ENCODE data around the gene FGD6.
"Not testable (repeated sequence)": the region's sequence is repeated elsewhere in the genome, so short reads cannot be mapped to it uniquely, and the experiment has no call there.

Gene FGD6

GRCh38 chr12:95237315-95237714 lies 20.0 kb upstream of the FGD6 start:
- H2BK15ac ChIP-seq (ENCODE audit: low read length) = no peak overlapping the region
- no peak overlapping the region for H2AFZ ChIP-seq (ENCODE audit: low read length)
- no peaks in the 10 kb centered on the region for H3K27me3 ChIP-seq (ENCODE audit: control insufficient read depth in 3 of 3, insufficient read depth in 3 of 3, low read depth in 1 of 3, low read length in 3 of 3)
- no peaks in the 10 kb centered on the region for H3K4me1 ChIP-seq (ENCODE audit: control insufficient read depth in 2 of 2, insufficient read depth in 1 of 2, low read depth in 1 of 2, low read length in 2 of 2)
- no peak overlapping the region for H3K14ac ChIP-seq (ENCODE audit: low read length)
- H3K27ac ChIP-seq (replicated peaks; ENCODE audit: low read length) = no peak overlapping the region
- H3K9me3 ChIP-seq (replicated peaks in 1 of 2; ENCODE audit: control insufficient read depth in 2 of 2, insufficient read depth in 1 of 2, low read depth in 1 of 2, low read length in 2 of 2) = peaks cover 2 to 38% of the 10 kb centered on the region in 2 donors
- H3K36me3 ChIP-seq (replicated peaks in 1 of 2; ENCODE audit: control insufficient read depth in 2 of 2, insufficient read depth in 2 of 2, low read length in 2 of 2) = peaks cover under 1 to 42% of the 10 kb centered on the region in 2 donors
- H2BK5ac ChIP-seq (ENCODE audit: low read length) = no peak overlapping the region
- H4K91ac ChIP-seq (ENCODE audit: low read depth, low read length, poor library complexity) = no peak overlapping the region
- no peak overlapping the region for H2BK120ac ChIP-seq (ENCODE audit: low read depth, low read length)
- no CpG with 5 or more reads among the region's 1 CpG for WGBS, 2 donors (ENCODE audit: extremely low coverage in 2 of 2, insufficient read length in 2 of 2, insufficient replicate concordance in 1 of 2)
- H3K9ac ChIP-seq (ENCODE audit: low read depth, low read length, poor library complexity) = no peak overlapping the region
- no peak overlapping the region for H3K4me3 ChIP-seq (ENCODE audit: low read length in 2 of 2)
- no peak overlapping the region for H3K23ac ChIP-seq (ENCODE audit: low read depth, low read length, poor library complexity)
- H3K79me1 ChIP-seq (ENCODE audit: low read depth, low read length) = peaks cover 2% of the 10 kb centered on the region
- no peak overlapping the region for H3K18ac ChIP-seq (ENCODE audit: low read length)
- H2BK12ac ChIP-seq (ENCODE audit: low read length) = no peak overlapping the region
- no peak overlapping the region for H2AK5ac ChIP-seq (ENCODE audit: low read depth, low read length)
- no peak overlapping the region for H3K4me2 ChIP-seq (ENCODE audit: insufficient read depth, low read length, poor library complexity, severe bottlenecking)
- H3K4ac ChIP-seq (ENCODE audit: low read length) = no peak overlapping the region
- H4K8ac ChIP-seq (ENCODE audit: low read depth, low read length) = no peak overlapping the region
- DNase-seq (ENCODE audit: low spot score) = no peak

- peaks cover 0 to 34% of the 10 kb centered on the region in 2 donors for H3K36me3 ChIP-seq (replicated peaks in 1 of 2; ENCODE audit: control insufficient read depth in 2 of 2, insufficient read depth in 2 of 2, low read length in 2 of 2)
- H3K4ac ChIP-seq (ENCODE audit: low read length); H3K4me2 ChIP-seq (ENCODE audit: insufficient read depth, low read length, poor library complexity, severe bottlenecking); H2BK5ac ChIP-seq (ENCODE audit: low read length); H3K18ac ChIP-seq (ENCODE audit: low read length); H3K27ac ChIP-seq (replicated peaks; ENCODE audit: low read length); H4K8ac ChIP-seq (ENCODE audit: low read depth, low read length); H2BK120ac ChIP-seq (ENCODE audit: low read depth, low read length); H3K79me1 ChIP-seq (ENCODE audit: low read depth, low read length); H2AK5ac ChIP-seq (ENCODE audit: low read depth, low read length); DNase-seq (ENCODE audit: low spot score); H3K4me1 ChIP-seq (ENCODE audit: control insufficient read depth in 2 of 2, insufficient read depth in 1 of 2, low read depth in 1 of 2, low read length in 2 of 2); H3K4me3 ChIP-seq (ENCODE audit: low read length in 2 of 2); H3K14ac ChIP-seq (ENCODE audit: low read length); H4K91ac ChIP-seq (ENCODE audit: low read depth, low read length, poor library complexity); H2AFZ ChIP-seq (ENCODE audit: low read length); H2BK15ac ChIP-seq (ENCODE audit: low read length); H2BK12ac ChIP-seq (ENCODE audit: low read length); H3K9ac ChIP-seq (ENCODE audit: low read depth, low read length, poor library complexity); H3K23ac ChIP-seq (ENCODE audit: low read depth, low read length, poor library complexity); H3K27me3 ChIP-seq (ENCODE audit: control insufficient read depth in 3 of 3, insufficient read depth in 3 of 3, low read depth in 1 of 3, low read length in 3 of 3): not testable (repeated sequence)
- H3K9me3 ChIP-seq (replicated peaks in 1 of 2; ENCODE audit: control insufficient read depth in 2 of 2, insufficient read depth in 1 of 2, low read depth in 1 of 2, low read length in 2 of 2) = peaks cover 2 to 29% of the 10 kb centered on the region in 2 donors
- no CpG with 5 or more reads among the region's 31 CpGs for WGBS, 2 donors (ENCODE audit: extremely low coverage in 2 of 2, insufficient read length in 2 of 2, insufficient replicate concordance in 1 of 2)
Measured at GRCh38 chr12:95235621-95236020, 18.4 kb upstream of the FGD6 start.

GRCh38 chr12:95234187-95234586 lies 16.9 kb upstream of the FGD6 start:
- not testable (repeated sequence) for H3K4ac ChIP-seq (ENCODE audit: low read length); H2AFZ ChIP-seq (ENCODE audit: low read length); H3K23ac ChIP-seq (ENCODE audit: low read depth, low read length, poor library complexity)

GRCh38 chr12:95231190-95231589 lies 13.9 kb upstream of the FGD6 start:
- peaks cover 0 to 11% of the 10 kb centered on the region in 2 donors for H3K9me3 ChIP-seq (replicated peaks in 1 of 2; ENCODE audit: control insufficient read depth in 2 of 2, insufficient read depth in 1 of 2, low read depth in 1 of 2, low read length in 2 of 2)
- H3K14ac ChIP-seq (ENCODE audit: low read length) = no peak overlapping the region
- H2BK12ac ChIP-seq (ENCODE audit: low read length) = no peak overlapping the region
- no peak overlapping the region for H3K18ac ChIP-seq (ENCODE audit: low read length)
- H2AFZ ChIP-seq (ENCODE audit: low read length) = no peak overlapping the region
- no peak overlapping the region for H3K23ac ChIP-seq (ENCODE audit: low read depth, low read length, poor library complexity)
- no peak overlapping the region for H3K27ac ChIP-seq (replicated peaks; ENCODE audit: low read length)
- no peak overlapping the region for H2BK15ac ChIP-seq (ENCODE audit: low read length)
- no peaks in the 10 kb centered on the region for H3K4me1 ChIP-seq (ENCODE audit: control insufficient read depth in 2 of 2, insufficient read depth in 1 of 2, low read depth in 1 of 2, low read length in 2 of 2)
- no peak overlapping the region for H4K8ac ChIP-seq (ENCODE audit: low read depth, low read length)
- H3K36me3 ChIP-seq (replicated peaks in 1 of 2; ENCODE audit: control insufficient read depth in 2 of 2, insufficient read depth in 2 of 2, low read length in 2 of 2) = peaks cover 0 to 32% of the 10 kb centered on the region in 2 donors
- no peaks in the 10 kb centered on the region for H3K27me3 ChIP-seq (ENCODE audit: control insufficient read depth in 3 of 3, insufficient read depth in 3 of 3, low read depth in 1 of 3, low read length in 3 of 3)
- no peak overlapping the region for H2BK5ac ChIP-seq (ENCODE audit: low read length)
- H3K4me3 ChIP-seq (ENCODE audit: low read length in 2 of 2) = no peak overlapping the region
- no peak overlapping the region for H2AK5ac ChIP-seq (ENCODE audit: low read depth, low read length)
- H4K91ac ChIP-seq (ENCODE audit: low read depth, low read length, poor library complexity) = no peak overlapping the region
- H3K4me2 ChIP-seq (ENCODE audit: insufficient read depth, low read length, poor library complexity, severe bottlenecking) = no peak overlapping the region
- no peak for DNase-seq (ENCODE audit: low spot score)
- no peak overlapping the region for H3K4ac ChIP-seq (ENCODE audit: low read length)
- H3K9ac ChIP-seq (ENCODE audit: low read depth, low read length, poor library complexity) = no peak overlapping the region
- no CpG with 5 or more reads among the region's 2 CpGs for WGBS, 2 donors (ENCODE audit: extremely low coverage in 2 of 2, insufficient read length in 2 of 2, insufficient replicate concordance in 1 of 2)
- peaks cover 5% of the 10 kb centered on the region for H3K79me1 ChIP-seq (ENCODE audit: low read depth, low read length)
- no peak overlapping the region for H2BK120ac ChIP-seq (ENCODE audit: low read depth, low read length)

More at GRCh38 chr12:95234187-95234586, 16.9 kb upstream of the FGD6 start:
- not testable (repeated sequence) for H3K14ac ChIP-seq (ENCODE audit: low read length); H4K8ac ChIP-seq (ENCODE audit: low read depth, low read length); H2BK120ac ChIP-seq (ENCODE audit: low read depth, low read length); H3K18ac ChIP-seq (ENCODE audit: low read length); H3K27me3 ChIP-seq (ENCODE audit: control insufficient read depth in 3 of 3, insufficient read depth in 3 of 3, low read depth in 1 of 3, low read length in 3 of 3); H2BK15ac ChIP-seq (ENCODE audit: low read length); H2BK12ac ChIP-seq (ENCODE audit: low read length); H3K27ac ChIP-seq (replicated peaks; ENCODE audit: low read length); H3K4me3 ChIP-seq (ENCODE audit: low read length in 2 of 2); H3K9ac ChIP-seq (ENCODE audit: low read depth, low read length, poor library complexity); H2BK5ac ChIP-seq (ENCODE audit: low read length); H3K4me2 ChIP-seq (ENCODE audit: insufficient read depth, low read length, poor library complexity, severe bottlenecking); H4K91ac ChIP-seq (ENCODE audit: low read depth, low read length, poor library complexity); H3K4me1 ChIP-seq (ENCODE audit: control insufficient read depth in 2 of 2, insufficient read depth in 1 of 2, low read depth in 1 of 2, low read length in 2 of 2); DNase-seq (ENCODE audit: low spot score); H2AK5ac ChIP-seq (ENCODE audit: low read depth, low read length); H3K79me1 ChIP-seq (ENCODE audit: low read depth, low read length)
- H3K36me3 ChIP-seq (replicated peaks in 1 of 2; ENCODE audit: control insufficient read depth in 2 of 2, insufficient read depth in 2 of 2, low read length in 2 of 2) = peaks cover 0 to 34% of the 10 kb centered on the region in 2 donors
- peaks cover 2 to 29% of the 10 kb centered on the region in 2 donors for H3K9me3 ChIP-seq (replicated peaks in 1 of 2; ENCODE audit: control insufficient read depth in 2 of 2, insufficient read depth in 1 of 2, low read depth in 1 of 2, low read length in 2 of 2)
- no CpG with 5 or more reads among the region's 14 CpGs for WGBS, 2 donors (ENCODE audit: extremely low coverage in 2 of 2, insufficient read length in 2 of 2, insufficient replicate concordance in 1 of 2)

All from neuronal stem cell (in vitro differentiated cells).